ENCODE data around the gene PCK1. TPM values are rescaled to one million over a fixed set of nuclear protein-coding genes. Genes with fewer than 3 reads are reported as not detected.

The PCK1 gene
- total RNA-seq, 4 donors from 2014 or later, result 16.1 to 131 (median 65.2) TPM

GRCh38 chr20:57609086-57609841, 48.4 kb downstream of the PCK1 start:
- no peaks in the 10 kb centered on the region for H3K36me3 ChIP-seq
- H3K9me3 ChIP-seq, result no peaks in the 10 kb centered on the region
- WGBS, 2 donors, result 79 to 86% methylated on average over 10 to 16 of the region's 16 CpGs
- no peak overlapping the region for H3K27ac ChIP-seq
- peaks cover 0 to 12% of the 10 kb centered on the region in 2 donors for H3K27me3 ChIP-seq
- peaks cover 0 to 5% (median 0%) of the 10 kb centered on the region in 4 donors for H3K4me1 ChIP-seq
- no peak for DNase-seq (ENCODE audit: low spot score in 2 of 2)
- H3K4me3 ChIP-seq, result no peak overlapping the region
- TF ChIP-seq POLR2A (IDR thresholded peaks at IDR 0.05) (no peak), CTCF (IDR thresholded peaks at IDR 0.05) (no peak), EP300 (IDR thresholded peaks at IDR 0.05) (no peak)

- WGBS, 2 donors, result 93 to 96% methylated on average over 8 of the region's 8 CpGs
- Histone ChIP-seq H3K9me3 (no peaks in the 10 kb centered on the region), H3K27ac (no peak overlapping the region), H3K4me1 (peaks cover 0 to 5% (median 0%) of the 10 kb centered on the region in 4 donors), H3K4me3 (no peak overlapping the region), H3K36me3 (no peaks in the 10 kb centered on the region), H3K27me3 (peaks cover 0 to 12% of the 10 kb centered on the region in 2 donors)
- no peak for DNase-seq (ENCODE audit: low spot score in 2 of 2)
- TF ChIP-seq EP300 (IDR thresholded peaks at IDR 0.05), result no peak
- no peak for TF ChIP-seq CTCF (IDR thresholded peaks at IDR 0.05)
- no peak for TF ChIP-seq POLR2A (IDR thresholded peaks at IDR 0.05)
Measured at GRCh38 chr20:57609842-57610167, 48.9 kb downstream of the PCK1 start.

GRCh38 chr20:57610261-57610952, 49.5 kb downstream of the PCK1 start:
- H3K4me1 ChIP-seq, result peaks cover 0 to 5% (median 0%) of the 10 kb centered on the region in 4 donors
- H3K27me3 ChIP-seq, result peaks cover 0 to 12% of the 10 kb centered on the region in 2 donors
- WGBS, 2 donors, result 74 to 87% methylated on average over 18 of the region's 18 CpGs
- H3K9me3 ChIP-seq, result no peaks in the 10 kb centered on the region
- TF ChIP-seq POLR2A (IDR thresholded peaks at IDR 0.05) (no peak), CTCF (IDR thresholded peaks at IDR 0.05) (no peak), EP300 (IDR thresholded peaks at IDR 0.05) (no peak)
- no peaks in the 10 kb centered on the region for H3K36me3 ChIP-seq
- no peak overlapping the region for H3K4me3 ChIP-seq
- DNase-seq (ENCODE audit: low spot score in 2 of 2), result no peak
- no peak overlapping the region for H3K27ac ChIP-seq

- Histone ChIP-seq H3K27ac (no peak overlapping the region), H3K27me3 (peaks cover 0 to 12% of the 10 kb centered on the region in 2 donors), H3K4me3 (no peak overlapping the region), H3K4me1 (peaks cover 0 to 5% (median 0%) of the 10 kb centered on the region in 4 donors), H3K9me3 (no peaks in the 10 kb centered on the region), H3K36me3 (no peaks in the 10 kb centered on the region)
- DNase-seq (ENCODE audit: low spot score in 2 of 2), result no peak
- TF ChIP-seq CTCF (IDR thresholded peaks at IDR 0.05) (no peak), POLR2A (IDR thresholded peaks at IDR 0.05) (no peak), EP300 (IDR thresholded peaks at IDR 0.05) (no peak)
- 54 to 56% methylated on average over 10 to 18 of the region's 18 CpGs for WGBS, 2 donors
Measured at GRCh38 chr20:57611586-57612311, 50.8 kb downstream of the PCK1 start.

Data from tibial nerve (tissue), 4 donors.